A673 (cell line): ENCODE results near the gene FSTL4. TPM values are rescaled to one million over a fixed set of nuclear protein-coding genes. Genes with fewer than 3 reads are reported as not detected.

ENCODE experiments used
- BruUV-seq: library from RNA; stranded (reverse); fragments of 400-500 nt; replicated peaks from 2 replicates; lab custom pipeline; 2021; lab: Mats Ljungman, UMichigan
- CTCF ChIA-PET: fragments of 300-600 bp; sonication (Branson Sonifier 250); formaldehyde crosslinking; loops from one replicate; lab custom pipeline; 2022; ENCODE audit warnings: antibody characterized with exemption; lab: Charles Lee
- POLR2A ChIA-PET: fragments of 300-600 bp; sonication (Branson Sonifier 250); formaldehyde crosslinking; loops from one replicate; lab custom pipeline; 2022; ENCODE audit warnings: antibody characterized with exemption; ENCODE audit not compliant: low non-redundant PET; lab: Charles Lee
- DNase-seq: peaks from one replicate; pipeline ENCODE4 v3.0.0-alpha.2; 2015; ENCODE audit warnings: low spot score
- H3K27ac ChIP-seq: fragments of 200-600 bp; sonication (generic); 2 replicates; pipeline ENCODE4 v1.5.1; 2016; ENCODE audit warnings: mixed run types, low read depth, mild to moderate bottlenecking, mixed read lengths, antibody characterized with exemption, low read length; ENCODE audit not compliant: poor library complexity, severe bottlenecking
- H3K27me3 ChIP-seq: fragments of 200-600 bp; sonication (generic); replicated peaks from 2 replicates; pipeline ENCODE4 v1.6.1; 2017; ENCODE audit warnings: mixed run types, low read depth, mild to moderate bottlenecking, mixed read lengths, antibody characterized with exemption, low read length; ENCODE audit not compliant: insufficient read depth, poor library complexity
- H3K36me3 ChIP-seq: fragments of 200-600 bp; sonication (generic); 2 replicates; pipeline ENCODE4 v1.6.1; 2016; ENCODE audit warnings: mixed run types, mild to moderate bottlenecking, mixed read lengths, antibody characterized with exemption, low read length; ENCODE audit not compliant: insufficient read depth, poor library complexity, severe bottlenecking
- H3K4me1 ChIP-seq: fragments of 200-600 bp; sonication (generic); 2 replicates; pipeline ENCODE4 v1.6.1; 2017; ENCODE audit warnings: mixed run types, mild to moderate bottlenecking, mixed read lengths, antibody characterized with exemption, low read length; ENCODE audit not compliant: insufficient read depth, poor library complexity, severe bottlenecking
- H3K4me3 ChIP-seq: fragments of 200-600 bp; sonication (generic); 2 replicates; pipeline ENCODE4 v1.5.1; 2016; ENCODE audit warnings: low read depth, mixed run types, mild to moderate bottlenecking, mixed read lengths, low read length; ENCODE audit not compliant: poor library complexity, severe bottlenecking
- H3K9me3 ChIP-seq: fragments of 200-600 bp; sonication (generic); 2 replicates; pipeline ENCODE4 v1.6.1; 2016; ENCODE audit warnings: mixed run types, low read depth, mild to moderate bottlenecking, mixed read lengths, antibody characterized with exemption, low read length; ENCODE audit not compliant: poor library complexity, severe bottlenecking
- CTCF ChIP-seq: fragments of 300-800, 200-600 bp; sonication (generic); conservative IDR thresholded peaks from 2 replicates; pipeline ENCODE4 v1.5.1; 2017; ENCODE audit warnings: low read depth, mild to moderate bottlenecking, antibody characterized with exemption, low read length, moderate library complexity, mixed read lengths
- EZH2 ChIP-seq: fragments of 200-600 bp; sonication (generic); IDR thresholded peaks from 2 replicates; pipeline ENCODE4 v1.6.1; 2017; ENCODE audit warnings: borderline replicate concordance, low read depth, mild to moderate bottlenecking, mixed read lengths, antibody characterized with exemption, low read length; ENCODE audit not compliant: poor library complexity, severe bottlenecking
- intact Hi-C: fragments of 100-400 bp; cut with micrococcal nuclease; formaldehyde crosslinking; loops from one replicate; pipeline ENCODE4 v1.10.0; 2022; ENCODE audit not compliant: unreplicated experiment
- total RNA-seq: library from RNA; stranded (reverse); gene quantifications from 2 replicates; pipeline ENCODE4 v1.2.3, GENCODE V29; 2021

Gene FSTL4
- total RNA-seq, 1 experiment from 2014 or later, result 0.86 TPM

- Histone ChIP-seq H3K4me1 (no peaks in the 10 kb centered on the region), H3K27me3 (no peaks in the 10 kb centered on the region), H3K4me3 (no peak overlapping the region), H3K36me3 (no peaks in the 10 kb centered on the region), H3K27ac (no peak overlapping the region), H3K9me3 (no peaks in the 10 kb centered on the region)
- no TSS peak for BruUV-seq
- ChIA-PET POLR2A (no interaction called here), CTCF (no interaction called here)
- intact Hi-C loops, result no loop called here
- no peak for DNase-seq
- TF ChIP-seq CTCF (no peak), EZH2 (no peak)
Observed at GRCh38 chr5:133469252-133469651, 143.1 kb downstream of the FSTL4 start.

GRCh38 chr5:133468596-133468995 lies 143.7 kb downstream of the FSTL4 start:
- BruUV-seq, result no TSS peak
- Histone ChIP-seq H3K27ac (no peak overlapping the region), H3K4me1 (no peaks in the 10 kb centered on the region), H3K9me3 (no peaks in the 10 kb centered on the region), H3K4me3 (no peak overlapping the region), H3K36me3 (no peaks in the 10 kb centered on the region), H3K27me3 (no peaks in the 10 kb centered on the region)
- POLR2A ChIA-PET, result interaction anchor here (0.6 kb wide), 1 partner anchor 527 kb away, joined by 3 read pairs; no protein-coding TSS in a partner anchor
- CTCF ChIA-PET, result no interaction called here
- intact Hi-C loops, result no loop called here
- no peak for TF ChIP-seq EZH2
- TF ChIP-seq CTCF, result no peak
- no peak for DNase-seq

GRCh38 chr5:133467826-133468463 lies 144.4 kb downstream of the FSTL4 start:
- BruUV-seq, result no TSS peak
- Histone ChIP-seq H3K27ac (no peak overlapping the region), H3K4me3 (no peak overlapping the region), H3K27me3 (no peaks in the 10 kb centered on the region), H3K36me3 (no peaks in the 10 kb centered on the region), H3K4me1 (no peaks in the 10 kb centered on the region), H3K9me3 (no peaks in the 10 kb centered on the region)
- DNase-seq, result no peak
- ChIA-PET POLR2A (interaction anchor here (0.6 kb wide), 1 partner anchor 528 kb away, joined by 3 read pairs; no protein-coding TSS in a partner anchor), CTCF (no interaction called here)
- intact Hi-C loops, result no loop called here
- no peak for TF ChIP-seq CTCF
- TF ChIP-seq EZH2, result no peak
